Ovary (tissue), 3 donors: ENCODE results near the gene DDT.

Experiments
- POLR2A ChIP-seq: fragments of 450-650 bp; IDR thresholded peaks from one replicate; pipeline ENCODE4 v1.6.1; 2017; ENCODE audit warnings: antibody characterized with exemption, mild to moderate bottlenecking, moderate library complexity
- TF ChIP-seq, protein P1 (sequence below), 3 donors: fragments of 450-650 bp in 2 of 3; fragments of 200-600 bp in 1 of 3; IDR thresholded peaks; one replicate each; pipeline versions ENCODE4 v1.5.1 to v1.8.0; 2016 to 2022; ENCODE audit warnings: antibody characterized with exemption in 3 of 3, mild to moderate bottlenecking in 1 of 3
- donor health status: DM: no; HTN: no; CAD: no.

DNA sequence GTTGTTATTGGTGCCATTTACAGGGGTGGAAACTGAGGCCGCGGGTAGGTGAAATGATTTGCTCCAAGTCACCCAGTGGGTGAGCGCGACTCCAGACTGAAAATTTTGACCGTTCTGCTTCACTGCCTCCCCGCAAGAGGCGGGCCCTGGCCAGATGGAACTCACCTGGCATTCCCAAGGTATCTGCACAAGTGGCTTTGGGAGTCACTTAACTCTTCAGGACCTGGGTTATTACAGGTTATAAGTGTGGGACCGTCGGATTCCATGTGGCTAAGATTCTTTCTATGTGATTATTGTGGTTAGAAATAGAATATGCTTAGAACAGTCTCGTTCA, 37.5 kb upstream of the DDT start:
- TF ChIP-seq, protein P1, sequence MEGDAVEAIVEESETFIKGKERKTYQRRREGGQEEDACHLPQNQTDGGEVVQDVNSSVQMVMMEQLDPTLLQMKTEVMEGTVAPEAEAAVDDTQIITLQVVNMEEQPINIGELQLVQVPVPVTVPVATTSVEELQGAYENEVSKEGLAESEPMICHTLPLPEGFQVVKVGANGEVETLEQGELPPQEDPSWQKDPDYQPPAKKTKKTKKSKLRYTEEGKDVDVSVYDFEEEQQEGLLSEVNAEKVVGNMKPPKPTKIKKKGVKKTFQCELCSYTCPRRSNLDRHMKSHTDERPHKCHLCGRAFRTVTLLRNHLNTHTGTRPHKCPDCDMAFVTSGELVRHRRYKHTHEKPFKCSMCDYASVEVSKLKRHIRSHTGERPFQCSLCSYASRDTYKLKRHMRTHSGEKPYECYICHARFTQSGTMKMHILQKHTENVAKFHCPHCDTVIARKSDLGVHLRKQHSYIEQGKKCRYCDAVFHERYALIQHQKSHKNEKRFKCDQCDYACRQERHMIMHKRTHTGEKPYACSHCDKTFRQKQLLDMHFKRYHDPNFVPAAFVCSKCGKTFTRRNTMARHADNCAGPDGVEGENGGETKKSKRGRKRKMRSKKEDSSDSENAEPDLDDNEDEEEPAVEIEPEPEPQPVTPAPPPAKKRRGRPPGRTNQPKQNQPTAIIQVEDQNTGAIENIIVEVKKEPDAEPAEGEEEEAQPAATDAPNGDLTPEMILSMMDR (IDR thresholded peaks at IDR 0.05) = no peak
- TF ChIP-seq POLR2A = no peak
